Tibial artery (tissue), 4 donors: ENCODE results near the gene MS4A12.
"Not testable (repeated sequence)": the region's sequence is repeated elsewhere in the genome, so short reads cannot be mapped to it uniquely, and the experiment has no call there.

ENCODE experiments used
- DNase-seq, 2 donors: peaks; one replicate each; pipeline ENCODE4 v3.0.0-alpha.2; 2019
- H3K27ac ChIP-seq, 2 donors: fragments of 200-600 bp; sonication (generic) in 1 of 2; 1 replicate in 1 of 2; 2 replicates in 1 of 2; pipeline ENCODE4 v1.5.1; 2018 to 2019; ENCODE audit warnings: mild to moderate bottlenecking in 1 of 2
- H3K27me3 ChIP-seq, 2 donors: fragments of 200-600 bp; sonication (generic) in 1 of 2; one replicate each; pipeline versions ENCODE4 v1.5.1 to v1.6.0; 2016 to 2019
- H3K36me3 ChIP-seq, 3 donors: fragments of 200-600 bp; sonication (generic) in 2 of 3; one replicate each; pipeline ENCODE4 v1.5.1; 2016 to 2019; ENCODE audit warnings: mild to moderate bottlenecking in 2 of 3
- H3K4me1 ChIP-seq, 4 donors: fragments of 200-600 bp; sonication (generic) in 2 of 4; 1 replicate in 3 of 4; 2 replicates in 1 of 4; pipeline ENCODE4 v1.5.1; 2016 to 2019
- H3K4me3 ChIP-seq, 2 donors: fragments of 200-600 bp; sonication (generic) in 1 of 2; 1 replicate in 1 of 2; 2 replicates in 1 of 2; pipeline ENCODE4 v1.5.1; 2018 to 2019; ENCODE audit warnings: mild to moderate bottlenecking in 2 of 2
- H3K9me3 ChIP-seq, 3 donors: fragments of 200-600 bp; sonication (generic) in 1 of 3; one replicate each; pipeline ENCODE4 v1.5.1; 2016 to 2019
- CTCF ChIP-seq, 2 experiments: fragments of 200-600 bp in 1 of 2; fragments of 450-650 bp in 1 of 2; IDR thresholded peaks; one replicate each; pipeline ENCODE4 v1.5.1; 2017 to 2019; ENCODE audit warnings: antibody characterized with exemption in 2 of 2, mild to moderate bottlenecking in 1 of 2, moderate library complexity in 1 of 2
- intact Hi-C: fragments of 100-400 bp; cut with DNase I; formaldehyde crosslinking; loops from one replicate; pipeline ENCODE4 v1.15.0; 2023; ENCODE audit warnings: low total_unique reads

The MS4A12 gene

GRCh38 chr11:60492488-60493009 is at the start of gene MS4A12:
TSS of gene MS4A12 (plus strand) at chr11:60492778. CDS start at chr11:60497319, 4,541 bp downstream.
- no peak for DNase-seq
- Histone ChIP-seq H3K4me1 (no peaks in the 10 kb centered on the region), H3K36me3 (no peaks in the 10 kb centered on the region), H3K4me3 (no peak within 1 kb of the TSS), H3K27me3 (no peaks in the 10 kb centered on the region), H3K27ac (no peak within 1 kb of the TSS), H3K9me3 (no peaks in the 10 kb centered on the region)
- intact Hi-C loops, result no loop called here
- no peak for TF ChIP-seq CTCF (IDR thresholded peaks at IDR 0.05)

GRCh38 chr11:60447070-60447469 is 45.5 kb upstream of the MS4A12 start:
- no peak for TF ChIP-seq CTCF (IDR thresholded peaks at IDR 0.05)
- no peaks in the 10 kb centered on the region for H3K9me3 ChIP-seq
- no peaks in the 10 kb centered on the region for H3K4me1 ChIP-seq
- H3K27ac ChIP-seq, result no peak overlapping the region
- H3K27me3 ChIP-seq, result no peaks in the 10 kb centered on the region
- DNase-seq, result no peak
- intact Hi-C loops, result no loop called here
- H3K4me3 ChIP-seq, result no peak overlapping the region
- H3K36me3 ChIP-seq, result no peaks in the 10 kb centered on the region

GRCh38 chr11:60447846-60448245 is 44.7 kb upstream of the MS4A12 start:
- no peak for TF ChIP-seq CTCF (IDR thresholded peaks at IDR 0.05)
- no peak overlapping the region for H3K27ac ChIP-seq
- no peaks in the 10 kb centered on the region for H3K36me3 ChIP-seq
- DNase-seq, result no peak
- H3K27me3 ChIP-seq, result no peaks in the 10 kb centered on the region
- intact Hi-C loops, result no loop called here
- H3K4me3 ChIP-seq, result no peak overlapping the region
- no peaks in the 10 kb centered on the region for H3K9me3 ChIP-seq
- H3K4me1 ChIP-seq, result no peaks in the 10 kb centered on the region

GRCh38 chr11:60451185-60451584 is 41.4 kb upstream of the MS4A12 start:
- H3K36me3 ChIP-seq, DNase-seq, H3K4me1 ChIP-seq, H3K27me3 ChIP-seq, H3K4me3 ChIP-seq, H3K9me3 ChIP-seq, H3K27ac ChIP-seq, intact Hi-C loops: not testable (repeated sequence)

- Histone ChIP-seq H3K4me3 (no peak overlapping the region), H3K9me3 (no peaks in the 10 kb centered on the region), H3K27me3 (no peaks in the 10 kb centered on the region), H3K4me1 (no peaks in the 10 kb centered on the region), H3K27ac (no peak overlapping the region), H3K36me3 (no peaks in the 10 kb centered on the region)
- TF ChIP-seq CTCF (IDR thresholded peaks at IDR 0.05), result no peak
- intact Hi-C loops, result no loop called here
- no peak for DNase-seq
Observed at GRCh38 chr11:60454212-60454611, 38.4 kb upstream of the MS4A12 start.

GRCh38 chr11:60455531-60456042 is 37.0 kb upstream of the MS4A12 start, which contains the start of gene MS4A1:
TSS of gene MS4A1 (plus strand) at chr11:60455847. CDS start at chr11:60462375, 6,528 bp downstream.
- Histone ChIP-seq H3K9me3 (no peaks in the 10 kb centered on the region), H3K27ac (no peak within 1 kb of the TSS), H3K4me3 (no peak within 1 kb of the TSS), H3K27me3 (no peaks in the 10 kb centered on the region), H3K4me1 (no peaks in the 10 kb centered on the region), H3K36me3 (no peaks in the 10 kb centered on the region)
- intact Hi-C loops, result no loop called here
- no peak for TF ChIP-seq CTCF (IDR thresholded peaks at IDR 0.05)
- no peak for DNase-seq
